Activated T-helper 17 cell treated with anti-CD3 and anti-CD28 coated beads, Interleukin-2, amount 50 U/mL, for 72 hours (primary cell): ENCODE results near the gene MRPL14. TPM values are rescaled to one million over a fixed set of nuclear protein-coding genes. Genes with fewer than 3 reads are reported as not detected.
A peak's percentile ranks its signal among the peaks of the same experiment; 100 is the strongest.

Experiments used
- ATAC-seq: fragments of 150-1000 bp; cut with Tn5 transposase; replicated peaks from 2 replicates; pipeline ENCODE4 v1.10.0; 2021; ENCODE audit warnings: mild to moderate bottlenecking, moderate library complexity
- H3K27ac Mint-ChIP-seq: one replicate; pipeline ENCODE4 v1.8.0; 2022; ENCODE audit warnings: mixed read lengths
- H3K27me3 Mint-ChIP-seq: one replicate; pipeline ENCODE4 v1.8.0; 2022; ENCODE audit warnings: mixed read lengths
- H3K36me3 Mint-ChIP-seq: one replicate; pipeline ENCODE4 v1.8.0; 2022; ENCODE audit warnings: low read depth, mild to moderate bottlenecking, mixed read lengths
- H3K4me1 Mint-ChIP-seq: one replicate; pipeline ENCODE4 v1.8.0; 2022; ENCODE audit warnings: mixed read lengths
- H3K4me3 Mint-ChIP-seq: one replicate; pipeline ENCODE4 v1.8.0; 2022; ENCODE audit warnings: mild to moderate bottlenecking, mixed read lengths
- H3K9me3 Mint-ChIP-seq: one replicate; pipeline ENCODE4 v1.8.0; 2022; ENCODE audit warnings: mixed read lengths
- total RNA-seq, 2 donors: library from RNA; stranded (reverse); gene quantifications; one replicate each; pipeline ENCODE4 v1.2.3, GENCODE V29; 2022

Gene MRPL14
- total RNA-seq, result 10 to 100 TPM; 29.3 to 54.0 TPM

DNA sequence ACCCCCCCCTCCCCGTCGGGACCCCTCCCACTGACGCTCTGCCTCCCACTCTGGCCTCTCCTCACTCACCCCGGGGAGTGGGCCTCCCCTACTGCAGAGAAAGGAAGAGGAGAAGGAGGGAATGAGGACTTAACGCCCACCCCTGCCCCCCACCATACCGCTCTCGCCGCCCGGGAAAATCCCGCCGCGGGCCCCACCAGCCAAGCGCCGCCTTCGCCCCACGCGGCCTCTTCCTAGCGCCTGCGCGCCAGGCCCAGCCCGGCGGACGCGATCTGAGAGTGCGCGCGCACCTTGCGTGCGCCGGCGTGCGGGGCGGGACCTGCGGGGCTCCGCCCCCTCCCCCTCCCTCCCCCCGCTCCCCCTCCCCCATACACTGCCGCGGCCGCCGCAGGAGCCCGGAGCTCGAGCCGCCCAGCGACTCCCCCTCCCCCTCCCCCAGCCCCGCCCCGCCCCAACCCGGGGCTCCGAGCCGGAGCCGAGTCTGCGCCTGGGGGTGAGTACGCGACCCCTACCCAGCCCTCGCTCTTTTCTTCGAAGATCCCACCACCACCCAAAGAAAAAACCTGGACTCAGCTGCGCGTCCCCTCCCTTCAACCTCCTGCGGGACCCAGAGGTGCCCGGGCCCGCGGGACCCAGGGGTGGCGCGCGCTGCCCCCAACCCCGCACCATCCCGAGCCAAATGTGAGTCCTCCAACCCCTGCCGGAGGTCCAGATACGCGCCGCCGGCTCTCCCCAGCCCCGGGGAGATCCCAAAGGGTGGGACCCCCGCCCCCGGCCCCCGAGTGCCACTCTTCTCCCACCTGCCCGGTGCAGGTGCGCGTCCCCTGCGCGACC lies at the start of gene MRPL14, which contains the start of gene TMEM63B:
TSS of gene MRPL14 (minus strand) at position 267 of the 834 bp plus-strand sequence. CDS start 10,841 bp downstream, outside the sequence.
TSS of gene TMEM63B (plus strand) at position 369 of the 834 bp plus-strand sequence. CDS start 7,031 bp downstream, outside the sequence.
- peak; percentile 78 for ATAC-seq
- no peaks in the 10 kb centered on the region for H3K9me3 Mint-ChIP-seq
- H3K36me3 Mint-ChIP-seq, result peaks cover 29% of the 10 kb centered on the region
- peak within 1 kb of the TSS; percentile 88 for H3K4me3 Mint-ChIP-seq
- H3K27ac Mint-ChIP-seq, result peak within 1 kb of the TSS; percentile 95
- peaks cover 38% of the 10 kb centered on the region for H3K4me1 Mint-ChIP-seq
- H3K27me3 Mint-ChIP-seq, result no peaks in the 10 kb centered on the region

GRCh38 chr6:44176130-44176761 lies 49.0 kb upstream of the MRPL14 start:
- H3K36me3 Mint-ChIP-seq, result no peaks in the 10 kb centered on the region
- no peaks in the 10 kb centered on the region for H3K27me3 Mint-ChIP-seq

GRCh38 chr6:44172731-44173500 lies 45.7 kb upstream of the MRPL14 start:
- Mint-ChIP-seq H3K9me3 (no peaks in the 10 kb centered on the region), H3K27ac (peak overlapping the region; percentile 89), H3K27me3 (no peaks in the 10 kb centered on the region), H3K36me3 (no peaks in the 10 kb centered on the region), H3K4me1 (peaks cover 11% of the 10 kb centered on the region), H3K4me3 (peak overlapping the region; percentile 70)
- peak; percentile 82 for ATAC-seq

More at GRCh38 chr6:44176130-44176761, 49.0 kb upstream of the MRPL14 start:
- ATAC-seq, result no peak
- Mint-ChIP-seq H3K9me3 (no peaks in the 10 kb centered on the region), H3K4me3 (no peak overlapping the region), H3K4me1 (peaks cover 11% of the 10 kb centered on the region), H3K27ac (no peak overlapping the region)

DNA sequence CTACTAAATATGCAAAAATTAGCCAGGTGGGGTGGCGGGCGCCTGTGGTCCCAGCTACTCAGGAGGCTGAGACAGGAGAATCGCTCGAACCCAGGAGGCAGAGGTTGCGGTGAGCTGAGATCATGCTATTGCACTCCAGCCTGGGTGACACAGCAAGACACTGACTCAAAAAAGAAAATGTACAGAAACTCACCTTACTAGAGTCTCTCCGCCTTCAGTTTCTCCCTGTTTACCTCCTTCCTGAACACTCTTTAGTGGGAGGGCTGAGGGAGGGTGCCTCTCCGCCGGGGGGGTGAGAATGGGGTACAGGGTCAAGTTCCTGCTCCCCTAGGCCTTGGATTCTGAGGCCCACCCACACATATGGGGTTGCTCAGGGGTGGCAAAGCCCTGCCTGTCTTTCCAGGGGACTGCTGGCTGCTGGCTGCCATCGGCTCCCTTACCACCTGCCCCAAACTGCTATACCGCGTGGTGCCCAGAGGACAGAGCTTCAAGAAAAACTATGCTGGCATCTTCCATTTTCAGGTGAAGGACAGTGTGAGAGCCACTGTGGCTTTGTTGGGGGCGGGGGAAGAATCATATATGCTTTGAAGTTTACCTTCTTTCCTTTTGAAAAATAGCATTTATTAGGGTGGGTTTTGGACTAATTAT lies 44.8 kb upstream of the MRPL14 start:
- no peaks in the 10 kb centered on the region for H3K36me3 Mint-ChIP-seq
- H3K4me3 Mint-ChIP-seq, result peak overlapping the region; percentile 70
- H3K4me1 Mint-ChIP-seq, result peaks cover 11% of the 10 kb centered on the region
- peak; percentile 87 for ATAC-seq
- no peaks in the 10 kb centered on the region for H3K27me3 Mint-ChIP-seq
- peak overlapping the region; percentile 89 for H3K27ac Mint-ChIP-seq
- no peaks in the 10 kb centered on the region for H3K9me3 Mint-ChIP-seq

GRCh38 chr6:44169886-44170570 lies 42.8 kb upstream of the MRPL14 start:
- Mint-ChIP-seq H3K4me3 (no peak overlapping the region), H3K27me3 (peaks cover 3% of the 10 kb centered on the region)

DNA sequence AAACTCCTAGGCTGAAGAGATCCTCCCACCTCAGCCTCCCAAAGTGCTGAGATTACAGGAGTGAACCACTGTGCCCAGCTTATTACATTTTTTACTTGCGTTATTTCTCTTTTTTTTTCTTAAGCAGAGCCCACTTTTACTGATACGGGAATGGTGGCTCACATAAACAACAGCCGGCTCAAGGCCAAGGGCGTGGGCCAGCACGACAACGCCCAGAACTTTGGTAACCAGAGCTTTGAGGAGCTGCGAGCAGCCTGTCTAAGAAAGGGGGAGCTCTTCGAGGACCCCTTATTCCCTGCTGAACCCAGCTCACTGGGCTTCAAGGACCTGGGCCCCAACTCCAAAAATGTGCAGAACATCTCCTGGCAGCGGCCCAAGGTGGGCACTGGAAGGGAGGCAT lies 41.9 kb upstream of the MRPL14 start:
- no peak overlapping the region for H3K4me3 Mint-ChIP-seq
- no peak for ATAC-seq
- H3K36me3 Mint-ChIP-seq, result no peaks in the 10 kb centered on the region
- H3K9me3 Mint-ChIP-seq, result no peaks in the 10 kb centered on the region
- H3K4me1 Mint-ChIP-seq, result peaks cover 11% of the 10 kb centered on the region
- H3K27ac Mint-ChIP-seq, result no peak overlapping the region
- H3K27me3 Mint-ChIP-seq, result peaks cover 3% of the 10 kb centered on the region

More at GRCh38 chr6:44169886-44170570, 42.8 kb upstream of the MRPL14 start:
- peaks cover 11% of the 10 kb centered on the region for H3K4me1 Mint-ChIP-seq
- no peak for ATAC-seq
- H3K9me3 Mint-ChIP-seq, result no peaks in the 10 kb centered on the region
- no peak overlapping the region for H3K27ac Mint-ChIP-seq
- no peaks in the 10 kb centered on the region for H3K36me3 Mint-ChIP-seq

GRCh38 chr6:44167567-44167966 lies 40.3 kb upstream of the MRPL14 start:
- ATAC-seq, result no peak
- no peak overlapping the region for H3K4me3 Mint-ChIP-seq
- H3K27me3 Mint-ChIP-seq, result peaks cover 5% of the 10 kb centered on the region
- no peaks in the 10 kb centered on the region for H3K9me3 Mint-ChIP-seq
- no peak overlapping the region for H3K27ac Mint-ChIP-seq
- H3K4me1 Mint-ChIP-seq, result peaks cover 10% of the 10 kb centered on the region
- no peaks in the 10 kb centered on the region for H3K36me3 Mint-ChIP-seq

- Mint-ChIP-seq H3K27me3 (peaks cover 6% of the 10 kb centered on the region), H3K4me3 (no peak overlapping the region), H3K4me1 (peaks cover 5% of the 10 kb centered on the region), H3K9me3 (no peaks in the 10 kb centered on the region), H3K36me3 (no peaks in the 10 kb centered on the region), H3K27ac (no peak overlapping the region)
- no peak for ATAC-seq
Measured at GRCh38 chr6:44166591-44167184, 39.4 kb upstream of the MRPL14 start.

- H3K27ac Mint-ChIP-seq, result peak overlapping the region; percentile 4
- no peak overlapping the region for H3K4me3 Mint-ChIP-seq
- H3K4me1 Mint-ChIP-seq, result peaks cover 5% of the 10 kb centered on the region
- no peaks in the 10 kb centered on the region for H3K36me3 Mint-ChIP-seq
- H3K27me3 Mint-ChIP-seq, result peaks cover 6% of the 10 kb centered on the region
- H3K9me3 Mint-ChIP-seq, result no peaks in the 10 kb centered on the region
- no peak for ATAC-seq
Measured at GRCh38 chr6:44166116-44166515, 38.9 kb upstream of the MRPL14 start.

- H3K27me3 Mint-ChIP-seq, result peaks cover 6% of the 10 kb centered on the region
- H3K9me3 Mint-ChIP-seq, result no peaks in the 10 kb centered on the region
- peak overlapping the region; percentile 79 for H3K27ac Mint-ChIP-seq
- H3K4me1 Mint-ChIP-seq, result peaks cover 5% of the 10 kb centered on the region
- H3K36me3 Mint-ChIP-seq, result no peaks in the 10 kb centered on the region
- no peak overlapping the region for H3K4me3 Mint-ChIP-seq
- no peak for ATAC-seq
Measured at GRCh38 chr6:44162876-44163625, 35.8 kb upstream of the MRPL14 start.

DNA sequence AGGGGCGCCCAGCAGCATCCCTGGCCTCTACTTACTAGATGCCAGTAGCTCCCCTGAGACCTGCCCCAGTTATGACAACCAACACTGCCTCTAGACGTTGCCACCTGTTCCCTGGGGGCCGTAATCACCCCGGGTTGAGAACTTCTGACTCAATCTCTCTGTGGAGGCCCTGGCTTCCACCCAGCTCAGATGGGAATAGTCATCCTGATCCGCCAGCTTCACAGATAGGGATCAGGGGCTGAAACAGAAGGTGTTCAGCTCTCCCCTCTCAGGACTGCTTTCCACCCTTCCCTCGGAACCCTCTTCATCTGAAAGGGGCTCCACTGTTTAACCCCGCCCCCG lies 34.7 kb upstream of the MRPL14 start:
- ATAC-seq, result peak; percentile 30

DNA sequence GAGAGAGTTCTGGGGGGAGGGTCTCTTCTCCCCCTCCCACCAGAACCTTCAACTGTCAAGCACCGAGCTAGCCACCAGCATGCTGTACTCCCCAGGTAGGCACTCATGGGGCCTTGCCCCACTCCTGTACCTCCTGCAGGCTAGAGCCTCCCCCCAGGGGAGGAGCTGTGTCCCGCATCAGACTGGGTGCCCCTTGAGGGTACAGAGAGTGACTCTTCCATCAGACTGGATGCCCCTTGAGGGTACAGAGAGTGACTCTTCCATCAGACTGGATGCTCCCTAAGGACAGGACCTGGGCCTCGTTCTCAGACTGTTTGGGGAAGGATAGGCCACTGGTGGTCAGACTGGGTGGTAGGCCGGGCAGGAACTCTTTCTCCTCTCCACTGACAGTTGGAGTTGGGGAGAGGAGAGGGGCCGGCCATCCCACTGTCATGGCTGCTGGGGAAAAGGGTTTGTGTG lies 31.5 kb upstream of the MRPL14 start, which contains the start of gene CAPN11:
TSS of gene CAPN11 (plus strand) at position 51 of the 459 bp plus-strand sequence. CDS start at position 80, 29 bp downstream.
- no peaks in the 10 kb centered on the region for H3K9me3 Mint-ChIP-seq
- no peak for ATAC-seq
- H3K27ac Mint-ChIP-seq, result no peak within 1 kb of the TSS
- no peaks in the 10 kb centered on the region for H3K36me3 Mint-ChIP-seq
- peaks cover 5% of the 10 kb centered on the region for H3K4me1 Mint-ChIP-seq
- peaks cover 3% of the 10 kb centered on the region for H3K27me3 Mint-ChIP-seq
- no peak within 1 kb of the TSS for H3K4me3 Mint-ChIP-seq

More for the DNA sequence above, 34.7 kb upstream of the MRPL14 start:
- Mint-ChIP-seq H3K36me3 (no peaks in the 10 kb centered on the region), H3K27ac (peak overlapping the region; percentile 79), H3K27me3 (peaks cover 6% of the 10 kb centered on the region), H3K9me3 (no peaks in the 10 kb centered on the region), H3K4me3 (no peak overlapping the region), H3K4me1 (peaks cover 5% of the 10 kb centered on the region)
